Neural cell (in vitro differentiated cells): Measurements from ENCODE around the gene NPHP4. TPM values are rescaled to one million over a fixed set of nuclear protein-coding genes. Genes with fewer than 3 reads are reported as not detected.

Source experiments
- H2AFZ ChIP-seq: fragments of 200-600, 300-800 bp; sonication (generic), shearing (Covaris generic); 2 replicates; pipeline ENCODE4 v1.6.0; 2014; ENCODE audit warnings: low read depth, mild to moderate bottlenecking, antibody characterized with exemption, low read length, moderate library complexity
- H3F3A ChIP-seq: fragments of 200-600 bp; shearing (Covaris generic); 2 replicates; pipeline ENCODE4 v1.6.1; 2016; ENCODE audit warnings: mild to moderate bottlenecking, moderate library complexity, mixed read lengths, antibody characterized with exemption, low read length; ENCODE audit not compliant: insufficient read depth, poor library complexity, severe bottlenecking
- H3K27ac ChIP-seq: fragments of 200-600, 300-800 bp; sonication (generic), shearing (Covaris generic); 2 replicates; pipeline ENCODE4 v1.5.1; 2014; ENCODE audit warnings: mild to moderate bottlenecking, low read length, moderate library complexity
- H3K27me3 ChIP-seq: fragments of 300-800, 200-600 bp; sonication (generic), shearing (Covaris generic); 2 replicates; pipeline ENCODE4 v1.6.0; 2014; ENCODE audit warnings: mild to moderate bottlenecking, low read depth, low read length, moderate library complexity; ENCODE audit not compliant: insufficient read depth
- H3K36me3 ChIP-seq: fragments of 300-800, 200-600 bp; sonication (generic), shearing (Covaris generic); 2 replicates; pipeline ENCODE4 v1.5.1; 2014; ENCODE audit warnings: mild to moderate bottlenecking, antibody characterized with exemption, low read length, moderate library complexity; ENCODE audit not compliant: insufficient read depth
- H3K4me2 ChIP-seq: fragments of 300-800, 200-600 bp; sonication (generic), shearing (Covaris generic); 2 replicates; pipeline ENCODE4 v1.6.0; 2014; ENCODE audit warnings: mild to moderate bottlenecking, low read length
- H3K4me3 ChIP-seq: fragments of 300-800, 200-600 bp; sonication (generic), shearing (Covaris generic); 2 replicates; pipeline ENCODE4 v1.5.1; 2014; ENCODE audit warnings: mild to moderate bottlenecking, low read length, moderate library complexity
- H3K79me2 ChIP-seq: fragments of 200-600 bp; shearing (Covaris generic); replicated peaks from 2 replicates; pipeline ENCODE4 v1.6.0; 2014; ENCODE audit warnings: mild to moderate bottlenecking, low read length, moderate library complexity; ENCODE audit not compliant: insufficient read depth
- H3K9ac ChIP-seq: fragments of 300-800, 200-600 bp; sonication (generic), shearing (Covaris generic); 2 replicates; pipeline ENCODE4 v1.6.1; 2016; ENCODE audit warnings: mild to moderate bottlenecking, low read length, mixed read lengths
- H3K9me2 ChIP-seq: fragments of 200-600 bp; shearing (Covaris generic); 2 replicates; pipeline ENCODE4 v1.6.1; 2016; ENCODE audit warnings: mild to moderate bottlenecking, low read length, mixed read lengths; ENCODE audit not compliant: insufficient read depth
- H3K9me3 ChIP-seq: fragments of 200-600, 300-800 bp; sonication (generic), shearing (Covaris generic); 2 replicates; pipeline ENCODE4 v1.6.1; 2016; ENCODE audit warnings: mild to moderate bottlenecking, mixed run types, low read length, moderate library complexity, mixed read lengths
- H4K20me1 ChIP-seq: fragments of 200-600 bp; shearing (Covaris generic); 2 replicates; pipeline ENCODE4 v1.6.1; 2016; ENCODE audit warnings: mild to moderate bottlenecking, mixed run types; ENCODE audit not compliant: insufficient read depth
- EP300 ChIP-seq: fragments of 450-650 bp; conservative IDR thresholded peaks from 2 replicates; pipeline ENCODE4 v1.6.1; 2014; ENCODE audit warnings: antibody characterized with exemption, mild to moderate bottlenecking, moderate library complexity; ENCODE audit not compliant: poor library complexity, severe bottlenecking
- EZH2 ChIP-seq: fragments of 200-600, 300-800 bp; shearing (Covaris generic), sonication (generic); IDR thresholded peaks from 2 replicates; pipeline ENCODE4 v1.6.1; 2014; ENCODE audit warnings: antibody characterized with exemption, low read length, borderline replicate concordance, mild to moderate bottlenecking; ENCODE audit not compliant: insufficient read depth, poor library complexity, severe bottlenecking
- MXI1 ChIP-seq: fragments of 450-650 bp; conservative IDR thresholded peaks from 2 replicates; pipeline ENCODE4 v1.6.1; 2014; ENCODE audit warnings: antibody characterized with exemption, mild to moderate bottlenecking; ENCODE audit not compliant: poor library complexity, severe bottlenecking
- POLR2AphosphoS5 ChIP-seq: IDR thresholded peaks from 2 replicates; pipeline ENCODE4 v1.6.1; 2012
- RAD21 ChIP-seq: fragments of 450-650 bp; conservative IDR thresholded peaks from 2 replicates; pipeline ENCODE4 v1.6.1; 2014; ENCODE audit warnings: antibody characterized with exemption, mild to moderate bottlenecking, moderate library complexity
- SMC3 ChIP-seq: fragments of 450-650 bp; conservative IDR thresholded peaks from 2 replicates; pipeline ENCODE4 v1.6.1; 2014; ENCODE audit warnings: antibody characterized with exemption, mild to moderate bottlenecking, moderate library complexity; ENCODE audit not compliant: poor library complexity
- TAF1 ChIP-seq: IDR thresholded peaks from 2 replicates; pipeline ENCODE4 v1.6.1; 2012; ENCODE audit warnings: low read depth
- polyA plus RNA-seq: library from polyadenylated mRNA; depleted of rRNA; stranded (reverse); fragments of >200 nt; gene quantifications from 2 replicates; pipeline ENCODE4 v1.2.3, GENCODE V29; 2014
- TF ChIP-seq, protein P1 (sequence below): fragments of 450-650 bp; IDR thresholded peaks from 2 replicates; pipeline ENCODE4 v1.5.1; 2014; ENCODE audit warnings: antibody characterized with exemption, mild to moderate bottlenecking, moderate library complexity; ENCODE audit not compliant: poor library complexity, severe bottlenecking
- TF ChIP-seq, protein P2 (sequence below): IDR thresholded peaks from 2 replicates; pipeline ENCODE4 v1.6.1; 2012; ENCODE audit warnings: borderline replicate concordance

The NPHP4 gene
- polyA plus RNA-seq, 1 donor from 2014 or later = 17.1 TPM

DNA sequence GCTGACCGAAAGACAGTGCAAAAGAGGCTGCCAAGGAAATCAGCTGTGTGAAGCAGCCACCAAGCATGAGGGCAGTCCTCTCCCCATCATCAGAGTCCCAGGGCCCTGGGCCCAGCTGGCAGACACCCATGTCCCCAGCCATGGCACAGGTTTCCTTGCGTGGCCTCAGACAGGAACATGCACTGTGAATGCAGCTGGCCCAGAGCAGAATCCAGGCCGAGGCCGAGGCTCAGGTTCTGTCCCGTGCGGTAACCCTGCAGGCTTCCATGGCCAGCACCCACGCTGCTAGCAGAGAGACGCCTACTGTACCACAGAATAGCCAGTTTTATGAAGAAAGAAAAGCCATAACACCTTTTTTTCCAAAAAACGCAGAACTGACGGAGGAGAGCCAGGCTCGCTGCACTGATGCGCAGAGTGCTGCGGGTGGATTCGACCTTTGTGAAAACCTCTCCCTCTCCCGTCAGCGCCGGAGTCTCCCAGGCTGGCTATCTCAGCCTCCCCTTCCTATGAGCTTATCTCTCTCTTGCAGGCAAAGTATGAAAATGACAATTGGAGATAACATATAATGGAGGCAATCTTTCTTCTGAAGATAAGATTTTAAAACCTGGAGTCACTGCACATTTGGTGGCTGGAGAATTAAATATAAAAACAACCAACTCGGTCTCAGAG, 106.6 kb downstream of the NPHP4 start:
- H3K79me2 ChIP-seq = no peaks in the 10 kb centered on the region
- H3K36me3 ChIP-seq = no peaks in the 10 kb centered on the region
- H3K27ac ChIP-seq = no peak overlapping the region
- no peak overlapping the region for H3K9ac ChIP-seq
- H3K4me2 ChIP-seq = no peak overlapping the region
- no peak overlapping the region for H2AFZ ChIP-seq
- H3K9me2 ChIP-seq = no peaks in the 10 kb centered on the region
- H3K27me3 ChIP-seq = no peaks in the 10 kb centered on the region
- no peaks in the 10 kb centered on the region for H3K9me3 ChIP-seq
- no peak overlapping the region for H3K4me3 ChIP-seq
- no peaks in the 10 kb centered on the region for H3F3A ChIP-seq
- H4K20me1 ChIP-seq = no peaks in the 10 kb centered on the region
- TF ChIP-seq MXI1 (no peak), TAF1 (no peak), EZH2 (no peak), RAD21 (no peak), POLR2AphosphoS5 (no peak), EP300 (no peak), SMC3 (no peak)
- TF ChIP-seq, protein P1, sequence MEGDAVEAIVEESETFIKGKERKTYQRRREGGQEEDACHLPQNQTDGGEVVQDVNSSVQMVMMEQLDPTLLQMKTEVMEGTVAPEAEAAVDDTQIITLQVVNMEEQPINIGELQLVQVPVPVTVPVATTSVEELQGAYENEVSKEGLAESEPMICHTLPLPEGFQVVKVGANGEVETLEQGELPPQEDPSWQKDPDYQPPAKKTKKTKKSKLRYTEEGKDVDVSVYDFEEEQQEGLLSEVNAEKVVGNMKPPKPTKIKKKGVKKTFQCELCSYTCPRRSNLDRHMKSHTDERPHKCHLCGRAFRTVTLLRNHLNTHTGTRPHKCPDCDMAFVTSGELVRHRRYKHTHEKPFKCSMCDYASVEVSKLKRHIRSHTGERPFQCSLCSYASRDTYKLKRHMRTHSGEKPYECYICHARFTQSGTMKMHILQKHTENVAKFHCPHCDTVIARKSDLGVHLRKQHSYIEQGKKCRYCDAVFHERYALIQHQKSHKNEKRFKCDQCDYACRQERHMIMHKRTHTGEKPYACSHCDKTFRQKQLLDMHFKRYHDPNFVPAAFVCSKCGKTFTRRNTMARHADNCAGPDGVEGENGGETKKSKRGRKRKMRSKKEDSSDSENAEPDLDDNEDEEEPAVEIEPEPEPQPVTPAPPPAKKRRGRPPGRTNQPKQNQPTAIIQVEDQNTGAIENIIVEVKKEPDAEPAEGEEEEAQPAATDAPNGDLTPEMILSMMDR = no peak
- TF ChIP-seq, protein P2, sequence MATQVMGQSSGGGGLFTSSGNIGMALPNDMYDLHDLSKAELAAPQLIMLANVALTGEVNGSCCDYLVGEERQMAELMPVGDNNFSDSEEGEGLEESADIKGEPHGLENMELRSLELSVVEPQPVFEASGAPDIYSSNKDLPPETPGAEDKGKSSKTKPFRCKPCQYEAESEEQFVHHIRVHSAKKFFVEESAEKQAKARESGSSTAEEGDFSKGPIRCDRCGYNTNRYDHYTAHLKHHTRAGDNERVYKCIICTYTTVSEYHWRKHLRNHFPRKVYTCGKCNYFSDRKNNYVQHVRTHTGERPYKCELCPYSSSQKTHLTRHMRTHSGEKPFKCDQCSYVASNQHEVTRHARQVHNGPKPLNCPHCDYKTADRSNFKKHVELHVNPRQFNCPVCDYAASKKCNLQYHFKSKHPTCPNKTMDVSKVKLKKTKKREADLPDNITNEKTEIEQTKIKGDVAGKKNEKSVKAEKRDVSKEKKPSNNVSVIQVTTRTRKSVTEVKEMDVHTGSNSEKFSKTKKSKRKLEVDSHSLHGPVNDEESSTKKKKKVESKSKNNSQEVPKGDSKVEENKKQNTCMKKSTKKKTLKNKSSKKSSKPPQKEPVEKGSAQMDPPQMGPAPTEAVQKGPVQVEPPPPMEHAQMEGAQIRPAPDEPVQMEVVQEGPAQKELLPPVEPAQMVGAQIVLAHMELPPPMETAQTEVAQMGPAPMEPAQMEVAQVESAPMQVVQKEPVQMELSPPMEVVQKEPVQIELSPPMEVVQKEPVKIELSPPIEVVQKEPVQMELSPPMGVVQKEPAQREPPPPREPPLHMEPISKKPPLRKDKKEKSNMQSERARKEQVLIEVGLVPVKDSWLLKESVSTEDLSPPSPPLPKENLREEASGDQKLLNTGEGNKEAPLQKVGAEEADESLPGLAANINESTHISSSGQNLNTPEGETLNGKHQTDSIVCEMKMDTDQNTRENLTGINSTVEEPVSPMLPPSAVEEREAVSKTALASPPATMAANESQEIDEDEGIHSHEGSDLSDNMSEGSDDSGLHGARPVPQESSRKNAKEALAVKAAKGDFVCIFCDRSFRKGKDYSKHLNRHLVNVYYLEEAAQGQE = no peak

DNA sequence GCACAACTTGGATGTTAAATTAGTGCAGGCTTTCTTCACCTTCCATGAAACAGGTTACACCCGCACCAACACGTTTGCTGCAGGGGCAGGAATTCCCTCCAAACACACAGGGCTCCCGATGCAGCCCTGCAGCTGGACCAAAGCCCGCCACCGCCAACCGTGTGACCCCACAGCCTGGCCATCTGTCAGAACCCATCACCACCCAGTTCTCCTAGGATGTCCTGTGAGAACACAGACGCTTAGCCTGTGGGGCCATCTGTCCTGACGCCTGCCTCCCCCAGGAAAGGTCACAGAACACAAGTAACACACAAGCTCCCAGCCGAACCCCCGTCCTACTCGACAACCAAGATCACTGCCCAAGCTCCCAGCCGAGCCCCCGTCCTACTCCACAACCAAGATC, 108.1 kb downstream of the NPHP4 start:
- Histone ChIP-seq H3K79me2 (no peaks in the 10 kb centered on the region), H3K9me3 (no peaks in the 10 kb centered on the region), H4K20me1 (no peaks in the 10 kb centered on the region), H2AFZ (no peak overlapping the region), H3K4me2 (no peak overlapping the region), H3K36me3 (no peaks in the 10 kb centered on the region), H3K27me3 (no peaks in the 10 kb centered on the region), H3K9ac (no peak overlapping the region), H3F3A (no peaks in the 10 kb centered on the region), H3K9me2 (no peaks in the 10 kb centered on the region), H3K4me3 (no peak overlapping the region), H3K27ac (no peak overlapping the region)
- TF ChIP-seq EZH2 (no peak), MXI1 (no peak), SMC3 (no peak), TAF1 (no peak)
